Posterior cingulate gyrus (tissue), 11 donors: ENCODE measurements around the gene SVBP.
A peak's percentile ranks its signal among the peaks of the same experiment; 100 is the strongest.
"Not testable (repeated sequence)": the region's sequence is repeated elsewhere in the genome, so short reads cannot be mapped to it uniquely, and the experiment has no call there.

Experiments
- DNase-seq, 10 donors: peaks; one replicate each; pipeline versions ENCODE4 v3.0.0 to v3.0.0-alpha.2; 2020 to 2021; ENCODE audit warnings: mixed read lengths in 3 of 10
- intact Hi-C: fragments of 100-400 bp; cut with DNase I; formaldehyde crosslinking; loops from one replicate; pipeline ENCODE4 v1.15.1; 2023

SVBP gene

GRCh38 chr1:42814815-42815214 is 2.4 kb downstream of the SVBP start:
- DNase-seq = not testable (repeated sequence)
- intact Hi-C loops = loop anchor here (5.0 kb wide), 1 partner anchor 107 kb away; no protein-coding TSS in a partner anchor

- no peak for DNase-seq
- intact Hi-C loops = no loop called here
Observed at GRCh38 chr1:42807056-42807668, 10.0 kb downstream of the SVBP start.

- intact Hi-C loops = no loop called here
- DNase-seq = no peak
Observed at GRCh38 chr1:42806593-42806992, 10.6 kb downstream of the SVBP start.

- no peak for DNase-seq
- intact Hi-C loops = no loop called here
Observed at GRCh38 chr1:42806171-42806570, 11.0 kb downstream of the SVBP start.

GRCh38 chr1:42801832-42802473 is 15.2 kb downstream of the SVBP start:
- DNase-seq = no peak
- intact Hi-C loops = no loop called here

GRCh38 chr1:42797979-42798378 is 19.2 kb downstream of the SVBP start:
- intact Hi-C loops = no loop called here
- no peak for DNase-seq

- no peak for DNase-seq
- intact Hi-C loops = no loop called here
Observed at GRCh38 chr1:42797414-42797813, 19.8 kb downstream of the SVBP start.

- no peak for DNase-seq
Observed at GRCh38 chr1:42793824-42794223, 23.4 kb downstream of the SVBP start.

GRCh38 chr1:42788021-42788420 is 29.2 kb downstream of the SVBP start:
- intact Hi-C loops = no loop called here
- DNase-seq = no peak

More at GRCh38 chr1:42793824-42794223, 23.4 kb downstream of the SVBP start:
- intact Hi-C loops = no loop called here

- intact Hi-C loops = no loop called here
- no peak for DNase-seq
Observed at GRCh38 chr1:42786097-42786496, 31.1 kb downstream of the SVBP start.

- intact Hi-C loops = no loop called here
- peak in 9 of 10 donors; percentile 32 to 91 (median 42) for DNase-seq
Observed at GRCh38 chr1:42784946-42785693, 32.1 kb downstream of the SVBP start, which contains the start of gene TMEM269. Gene TMEM269 (plus strand): TSS chr1:42784991. CDS start chr1:42789894, 4,903 bp downstream.

GRCh38 chr1:42784547-42784945 is 32.7 kb downstream of the SVBP start:
- DNase-seq = no peak
- intact Hi-C loops = no loop called here

- intact Hi-C loops = no loop called here
Observed at GRCh38 chr1:42783092-42783491, 34.1 kb downstream of the SVBP start.

GRCh38 chr1:42780176-42780575 is 37.0 kb downstream of the SVBP start:
- DNase-seq = no peak
- intact Hi-C loops = no loop called here

More at GRCh38 chr1:42783092-42783491, 34.1 kb downstream of the SVBP start:
- no peak for DNase-seq

GRCh38 chr1:42779725-42780124 is 37.5 kb downstream of the SVBP start:
- DNase-seq = no peak
- intact Hi-C loops = no loop called here

GRCh38 chr1:42777852-42778251 is 39.3 kb downstream of the SVBP start:
- DNase-seq = peak in 3 of 10 donors; percentile 32 to 54 (median 47)
- intact Hi-C loops = loop anchor here (1.0 kb wide), 1 partner anchor 295 kb away; no protein-coding TSS in a partner anchor

- intact Hi-C loops = no loop called here
Observed at GRCh38 chr1:42776502-42776901, 40.7 kb downstream of the SVBP start.

GRCh38 chr1:42774928-42775526 is 42.2 kb downstream of the SVBP start:
- intact Hi-C loops = no loop called here
- DNase-seq = no peak

More at GRCh38 chr1:42776502-42776901, 40.7 kb downstream of the SVBP start:
- DNase-seq = no peak

- no peak for DNase-seq
- intact Hi-C loops = no loop called here
Observed at GRCh38 chr1:42773420-42773819, 43.8 kb downstream of the SVBP start.

GRCh38 chr1:42769811-42770210 is 47.4 kb downstream of the SVBP start:
- intact Hi-C loops = loop anchor here (5.0 kb wide), 1 partner anchor 187 kb away; the partner anchor contains the start of gene SLC2A1
- no peak for DNase-seq

- DNase-seq = no peak
- intact Hi-C loops = loop anchor here (5.0 kb wide), 1 partner anchor 189 kb away; the partner anchor contains the start of gene SLC2A1
Observed at GRCh38 chr1:42768172-42768571, 49.0 kb downstream of the SVBP start.
